Measurements from ENCODE around the gene AKT1S1. TPM values are rescaled to one million over a fixed set of nuclear protein-coding genes. Genes with fewer than 3 reads are reported as not detected.
"Not testable (repeated sequence)": the region's sequence is repeated elsewhere in the genome, so short reads cannot be mapped to it uniquely, and the experiment has no call there.

AKT1S1 gene
- total RNA-seq (2022) (64.6 and 77.6 TPM in 2 replicates), Bru-seq, nascent RNA (percentile 75 among the genes with signal in this experiment), BruChase-seq, experiment 1, labeled RNA remaining after a 2-hour chase (percentile 82 among the genes with signal in this experiment), BruChase-seq, experiment 2, labeled RNA remaining after a 6-hour chase (percentile 90 among the genes with signal in this experiment)
- long read RNA-seq, transcript AKT1S1-207 (5 exons, 3,075 nt): major isoform, 27 of 65 reads
- long read RNA-seq, transcript AKT1S1-205 (4 exons, 3,640 nt): minor isoform, 13 of 65 reads
- long read RNA-seq, transcript AKT1S1-201 (5 exons, 1,760 nt): minor isoform, 8 of 65 reads
- long read RNA-seq, partial matches to known transcripts: 12 of 65 reads
- long read RNA-seq, other reads (novel, unspliced or antisense): 2 of 65 reads

DNA sequence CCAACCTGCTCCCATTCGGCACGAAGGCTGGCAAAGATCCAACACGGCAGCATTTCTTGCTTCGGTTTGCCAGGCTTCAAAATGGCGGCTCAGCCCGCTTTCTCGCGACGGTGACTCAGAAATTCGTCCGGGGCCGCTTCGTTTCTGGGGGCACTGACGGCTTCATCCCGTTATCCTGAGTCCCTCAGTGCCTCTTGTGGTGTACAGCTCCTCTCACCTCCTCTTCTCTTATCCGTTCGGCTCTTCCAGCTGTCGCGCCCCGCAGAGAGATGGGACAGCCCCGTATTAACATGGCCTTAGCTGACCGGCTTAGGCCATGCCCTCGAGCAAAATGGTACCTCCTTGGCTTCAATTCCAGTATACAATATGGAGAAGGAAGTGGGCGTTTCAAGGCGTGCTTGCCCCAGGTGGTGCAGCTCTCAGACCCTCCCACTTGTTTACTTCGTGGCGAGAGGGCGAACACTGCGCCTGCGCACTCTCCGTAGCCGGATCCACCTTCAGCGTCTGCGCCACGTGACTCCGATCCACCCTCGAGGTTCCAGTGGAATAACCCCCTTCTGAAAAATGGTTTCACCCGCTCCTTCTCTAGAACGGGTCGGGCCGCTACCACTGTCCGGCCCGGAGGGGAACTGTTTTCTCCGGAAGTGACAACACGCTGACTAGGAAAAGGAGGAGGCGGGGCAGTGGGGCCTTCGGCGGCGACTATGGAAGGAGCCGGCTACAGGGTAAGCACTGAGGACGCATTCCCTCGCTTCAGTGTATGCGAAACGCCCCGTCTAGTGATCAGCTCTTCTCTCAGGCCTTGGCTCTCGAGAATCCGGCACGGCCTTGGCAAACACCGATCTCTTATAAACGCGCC lies at the start of gene AKT1S1, which contains the start of gene TBC1D17:
Gene AKT1S1 (minus strand): TSS at position 336 of the 859 bp plus-strand sequence. CDS start 4,060 bp downstream, outside the sequence.
Gene TBC1D17 (plus strand): TSS at position 683 of the 859 bp plus-strand sequence. CDS start 22 bp downstream, at position 705.
- no peak within 1 kb of the TSS for H3K27ac Mint-ChIP-seq (ENCODE audit: unreplicated experiment)
- no peaks in the 10 kb centered on the region for H3K4me1 Mint-ChIP-seq (ENCODE audit: low read depth, unreplicated experiment)
- Histone ChIP-seq H3K4me3 (ENCODE audit: low read depth, low read length) (peak within 1 kb of the TSS; percentile 87), H3K9me3 (no peaks in the 10 kb centered on the region), H3K36me3 (ENCODE audit: control insufficient read depth, insufficient read depth, low read length) (peaks cover 9% of the 10 kb centered on the region), H3K4me1 (peaks cover 9% of the 10 kb centered on the region; the same call in 1 of the 2 replicates), H3K27me3 (replicated peaks; ENCODE audit: control insufficient read depth, insufficient read depth, low read length) (no peaks in the 10 kb centered on the region)
- ChIA-PET POLR2A (interaction anchor here (0.7 to 2.4 kb wide), 9 partner anchors 8 to 452 kb away, joined by 3 to 12 read pairs (median 3); partner anchors contain the start of genes AP2A1, ATF5, KCNC3 and NUP62), CTCF (interaction anchor here (0.8 kb wide), 2 partner anchors 10 to 13 kb away, joined by 3 to 4 read pairs; no protein-coding TSS in a partner anchor)
- TF ChIP-seq, protein P1, sequence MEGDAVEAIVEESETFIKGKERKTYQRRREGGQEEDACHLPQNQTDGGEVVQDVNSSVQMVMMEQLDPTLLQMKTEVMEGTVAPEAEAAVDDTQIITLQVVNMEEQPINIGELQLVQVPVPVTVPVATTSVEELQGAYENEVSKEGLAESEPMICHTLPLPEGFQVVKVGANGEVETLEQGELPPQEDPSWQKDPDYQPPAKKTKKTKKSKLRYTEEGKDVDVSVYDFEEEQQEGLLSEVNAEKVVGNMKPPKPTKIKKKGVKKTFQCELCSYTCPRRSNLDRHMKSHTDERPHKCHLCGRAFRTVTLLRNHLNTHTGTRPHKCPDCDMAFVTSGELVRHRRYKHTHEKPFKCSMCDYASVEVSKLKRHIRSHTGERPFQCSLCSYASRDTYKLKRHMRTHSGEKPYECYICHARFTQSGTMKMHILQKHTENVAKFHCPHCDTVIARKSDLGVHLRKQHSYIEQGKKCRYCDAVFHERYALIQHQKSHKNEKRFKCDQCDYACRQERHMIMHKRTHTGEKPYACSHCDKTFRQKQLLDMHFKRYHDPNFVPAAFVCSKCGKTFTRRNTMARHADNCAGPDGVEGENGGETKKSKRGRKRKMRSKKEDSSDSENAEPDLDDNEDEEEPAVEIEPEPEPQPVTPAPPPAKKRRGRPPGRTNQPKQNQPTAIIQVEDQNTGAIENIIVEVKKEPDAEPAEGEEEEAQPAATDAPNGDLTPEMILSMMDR (IDR thresholded peaks at IDR 0.05; ENCODE audit: insufficient read depth in 1 of 2, low read depth in 1 of 2, low read length in 1 of 2, severe bottlenecking in 1 of 2, unreplicated experiment in 1 of 2): no peak
- H3K27me3 Mint-ChIP-seq (ENCODE audit: insufficient read depth, unreplicated experiment): no peaks in the 10 kb centered on the region
- DNase-seq: peak; percentile 99 to 100
- H3K36me3 Mint-ChIP-seq (ENCODE audit: insufficient read depth, unreplicated experiment): peaks cover 14% of the 10 kb centered on the region
- H3K9me3 Mint-ChIP-seq (ENCODE audit: unreplicated experiment): no peaks in the 10 kb centered on the region
- no peak within 1 kb of the TSS for H3K4me3 Mint-ChIP-seq (ENCODE audit: unreplicated experiment)
- intact Hi-C loops (cut with micrococcal nuclease; ENCODE audit: unreplicated experiment): loop anchor here (1.0 to 10.0 kb wide), 4 partner anchors 8 to 438 kb away; partner anchors contain the start of genes AP2A1 and RRAS
- TSS peak; percentile 65 for BruUV-seq (replicated peaks)

DNA sequence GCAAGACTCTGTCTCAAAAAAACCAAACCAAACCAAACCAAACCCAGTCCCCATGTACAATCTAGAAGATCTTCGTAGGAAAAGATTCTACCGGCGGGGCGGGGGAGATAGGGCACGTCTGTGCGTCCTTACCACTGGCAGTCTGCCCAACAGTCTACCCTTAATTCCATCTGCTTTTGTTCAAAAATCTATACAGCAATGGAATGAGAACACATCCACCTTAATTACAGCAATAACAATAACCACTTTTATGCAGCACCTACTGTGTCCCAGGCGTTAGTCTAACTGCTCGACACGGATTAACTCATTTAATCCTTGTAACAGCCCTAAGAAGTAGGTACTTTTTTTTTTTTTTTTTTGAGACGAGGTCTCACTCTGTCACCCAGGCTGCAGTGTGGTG lies 49.4 kb upstream of the AKT1S1 start:
- H3K9me3 Mint-ChIP-seq (ENCODE audit: unreplicated experiment): no peaks in the 10 kb centered on the region
- no peak overlapping the region for H3K4me3 ChIP-seq (ENCODE audit: low read depth, low read length)
- H3K27ac Mint-ChIP-seq (ENCODE audit: unreplicated experiment): no peak overlapping the region
- DNase-seq: no peak
- intact Hi-C loops (cut with micrococcal nuclease; ENCODE audit: unreplicated experiment): no loop called here
- H3K4me1 ChIP-seq: peaks cover 9% of the 10 kb centered on the region
- POLR2A ChIA-PET: no interaction called here
- CTCF ChIA-PET: no interaction called here
- no peaks in the 10 kb centered on the region for H3K27me3 ChIP-seq (replicated peaks; ENCODE audit: control insufficient read depth, insufficient read depth, low read length)
- no peaks in the 10 kb centered on the region for H3K27me3 Mint-ChIP-seq (ENCODE audit: insufficient read depth, unreplicated experiment)
- H3K4me3 Mint-ChIP-seq (ENCODE audit: unreplicated experiment): no peak overlapping the region
- TF ChIP-seq, protein P1 (IDR thresholded peaks at IDR 0.05; ENCODE audit: insufficient read depth in 1 of 2, low read depth in 1 of 2, low read length in 1 of 2, severe bottlenecking in 1 of 2, unreplicated experiment in 1 of 2): no peak
- H3K36me3 ChIP-seq (ENCODE audit: control insufficient read depth, insufficient read depth, low read length): peaks cover 7% of the 10 kb centered on the region
- peaks cover 14% of the 10 kb centered on the region for H3K4me1 Mint-ChIP-seq (ENCODE audit: low read depth, unreplicated experiment)
- BruUV-seq (replicated peaks): no TSS peak
- peaks cover 92% of the 10 kb centered on the region for H3K36me3 Mint-ChIP-seq (ENCODE audit: insufficient read depth, unreplicated experiment)
- H3K9me3 ChIP-seq: no peaks in the 10 kb centered on the region

DNA sequence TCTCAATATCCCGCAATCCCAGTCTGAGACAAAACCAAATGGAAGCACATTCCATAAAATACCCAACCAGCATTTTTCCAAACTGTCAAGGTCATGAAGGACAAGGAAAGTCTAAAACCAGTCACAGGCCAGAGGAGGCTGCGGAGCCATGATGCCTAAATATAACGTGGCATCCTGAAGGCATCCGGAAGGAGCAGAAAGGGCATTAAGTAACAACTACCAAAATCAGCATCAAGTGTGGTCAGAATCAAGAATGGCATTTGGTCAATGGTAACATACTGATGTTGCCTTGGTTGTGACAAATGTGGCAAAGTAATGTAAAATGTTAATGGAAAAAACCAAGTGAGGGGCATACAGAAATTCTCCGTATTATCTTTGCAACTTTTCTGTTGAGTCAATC lies 48.3 kb upstream of the AKT1S1 start:
- H3K4me1 Mint-ChIP-seq (ENCODE audit: low read depth, unreplicated experiment): peaks cover 14% of the 10 kb centered on the region
- TF ChIP-seq, protein P1 (IDR thresholded peaks at IDR 0.05; ENCODE audit: insufficient read depth in 1 of 2, low read depth in 1 of 2, low read length in 1 of 2, severe bottlenecking in 1 of 2, unreplicated experiment in 1 of 2): no peak
- intact Hi-C loops (cut with micrococcal nuclease; ENCODE audit: unreplicated experiment): no loop called here
- no peaks in the 10 kb centered on the region for H3K27me3 Mint-ChIP-seq (ENCODE audit: insufficient read depth, unreplicated experiment)
- DNase-seq: no peak
- no peak overlapping the region for H3K4me3 Mint-ChIP-seq (ENCODE audit: unreplicated experiment)
- no peaks in the 10 kb centered on the region for H3K9me3 Mint-ChIP-seq (ENCODE audit: unreplicated experiment)
- Histone ChIP-seq H3K4me1 (peaks cover 9% of the 10 kb centered on the region), H3K36me3 (ENCODE audit: control insufficient read depth, insufficient read depth, low read length) (peaks cover 7% of the 10 kb centered on the region), H3K4me3 (ENCODE audit: low read depth, low read length) (no peak overlapping the region), H3K27me3 (replicated peaks; ENCODE audit: control insufficient read depth, insufficient read depth, low read length) (no peaks in the 10 kb centered on the region), H3K9me3 (no peaks in the 10 kb centered on the region)
- POLR2A ChIA-PET: no interaction called here
- CTCF ChIA-PET: no interaction called here
- H3K36me3 Mint-ChIP-seq (ENCODE audit: insufficient read depth, unreplicated experiment): peaks cover 98% of the 10 kb centered on the region
- BruUV-seq (replicated peaks): no TSS peak
- H3K27ac Mint-ChIP-seq (ENCODE audit: unreplicated experiment): no peak overlapping the region

DNA sequence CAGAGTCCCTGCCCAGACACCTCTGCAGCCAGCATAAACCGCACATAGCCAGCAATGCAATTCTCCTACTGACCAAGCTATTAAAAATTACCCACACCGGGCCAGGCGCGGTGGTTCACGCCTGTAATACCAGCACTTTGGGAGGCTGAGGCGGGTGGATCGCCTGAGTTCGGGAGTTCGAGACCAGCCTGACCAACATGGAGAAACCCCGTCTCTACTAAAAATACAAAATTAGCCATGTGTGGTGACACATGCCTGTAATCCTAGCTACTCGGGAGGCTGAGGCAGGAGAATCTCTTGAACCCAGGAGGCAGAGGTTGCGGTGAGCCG lies 47.7 kb upstream of the AKT1S1 start:
- CTCF ChIA-PET; intact Hi-C loops (cut with micrococcal nuclease; ENCODE audit: unreplicated experiment); H3K4me1 Mint-ChIP-seq (ENCODE audit: low read depth, unreplicated experiment); POLR2A ChIA-PET; BruUV-seq (replicated peaks); H3K27me3 ChIP-seq (replicated peaks; ENCODE audit: control insufficient read depth, insufficient read depth, low read length); H3K9me3 Mint-ChIP-seq (ENCODE audit: unreplicated experiment); H3K27me3 Mint-ChIP-seq (ENCODE audit: insufficient read depth, unreplicated experiment); H3K4me3 ChIP-seq (ENCODE audit: low read depth, low read length); DNase-seq; H3K4me3 Mint-ChIP-seq (ENCODE audit: unreplicated experiment); H3K4me1 ChIP-seq; H3K9me3 ChIP-seq; H3K36me3 ChIP-seq (ENCODE audit: control insufficient read depth, insufficient read depth, low read length): not testable (repeated sequence)
- peaks cover 98% of the 10 kb centered on the region for H3K36me3 Mint-ChIP-seq (ENCODE audit: insufficient read depth, unreplicated experiment)
- H3K27ac Mint-ChIP-seq (ENCODE audit: unreplicated experiment): peak overlapping the region; percentile 90
